HG02759 (cell line): Measurements from ENCODE around the gene ARRDC3.
"Not testable (repeated sequence)": the region's sequence is repeated elsewhere in the genome, so short reads cannot be mapped to it uniquely, and the experiment has no call there.

Source experiments
- ATAC-seq: cut with Tn5 transposase; IDR thresholded peaks from one replicate; pipeline ENCODE4 v1.9.1; 2021; ENCODE audit warnings: mild to moderate bottlenecking, moderate library complexity; ENCODE audit not compliant: unreplicated experiment

The ARRDC3 gene, protein sequence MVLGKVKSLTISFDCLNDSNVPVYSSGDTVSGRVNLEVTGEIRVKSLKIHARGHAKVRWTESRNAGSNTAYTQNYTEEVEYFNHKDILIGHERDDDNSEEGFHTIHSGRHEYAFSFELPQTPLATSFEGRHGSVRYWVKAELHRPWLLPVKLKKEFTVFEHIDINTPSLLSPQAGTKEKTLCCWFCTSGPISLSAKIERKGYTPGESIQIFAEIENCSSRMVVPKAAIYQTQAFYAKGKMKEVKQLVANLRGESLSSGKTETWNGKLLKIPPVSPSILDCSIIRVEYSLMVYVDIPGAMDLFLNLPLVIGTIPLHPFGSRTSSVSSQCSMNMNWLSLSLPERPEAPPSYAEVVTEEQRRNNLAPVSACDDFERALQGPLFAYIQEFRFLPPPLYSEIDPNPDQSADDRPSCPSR

DNA sequence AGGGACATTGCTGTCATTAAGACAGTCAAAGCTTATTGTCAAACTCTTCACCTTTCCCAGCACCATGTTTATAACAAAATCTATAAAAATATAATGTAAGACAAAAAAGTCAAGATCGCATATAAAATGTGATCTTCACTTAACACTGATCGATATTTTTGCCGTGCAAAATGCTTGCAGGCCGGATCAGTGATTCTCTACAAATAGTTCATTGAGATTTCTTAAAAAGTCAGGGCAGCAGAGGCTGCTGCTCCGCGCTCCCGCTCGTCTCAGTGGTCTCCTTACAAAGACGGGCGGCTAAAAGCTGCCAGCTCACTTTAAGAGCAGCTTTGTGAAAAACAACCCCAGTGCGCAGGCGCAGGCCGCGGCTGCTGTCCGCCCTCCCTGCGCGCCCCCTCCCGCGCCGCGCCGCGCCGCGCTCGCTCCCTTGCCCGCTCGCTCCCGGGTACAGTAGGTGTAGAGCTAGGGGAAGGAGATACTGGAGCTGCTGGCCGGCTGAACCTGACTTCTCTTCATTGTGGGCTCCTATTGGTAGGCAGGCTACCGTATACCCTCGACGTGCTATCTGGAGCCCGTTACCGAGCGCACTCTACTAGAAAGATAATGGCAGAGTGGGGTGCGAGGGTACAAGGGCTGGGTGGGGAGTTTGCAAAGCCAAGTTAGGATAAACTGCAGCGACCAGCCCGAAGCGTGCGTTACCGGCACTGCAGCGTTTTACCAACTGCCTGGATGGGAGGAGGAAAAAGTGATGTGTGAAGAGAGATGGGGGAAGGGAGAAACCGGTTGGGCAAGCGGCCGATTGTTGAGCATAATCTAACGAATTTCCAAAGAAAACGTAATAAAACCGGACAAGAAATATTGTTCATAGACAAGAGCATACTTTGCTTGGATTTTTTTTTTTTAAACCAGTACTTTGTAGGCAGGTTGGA lies at the start of gene ARRDC3:
TSS of gene ARRDC3 (minus strand) at position 291 of the 929 bp plus-strand sequence. CDS start at position 66, 225 bp downstream.
- peak; percentile 54 for ATAC-seq

DNA sequence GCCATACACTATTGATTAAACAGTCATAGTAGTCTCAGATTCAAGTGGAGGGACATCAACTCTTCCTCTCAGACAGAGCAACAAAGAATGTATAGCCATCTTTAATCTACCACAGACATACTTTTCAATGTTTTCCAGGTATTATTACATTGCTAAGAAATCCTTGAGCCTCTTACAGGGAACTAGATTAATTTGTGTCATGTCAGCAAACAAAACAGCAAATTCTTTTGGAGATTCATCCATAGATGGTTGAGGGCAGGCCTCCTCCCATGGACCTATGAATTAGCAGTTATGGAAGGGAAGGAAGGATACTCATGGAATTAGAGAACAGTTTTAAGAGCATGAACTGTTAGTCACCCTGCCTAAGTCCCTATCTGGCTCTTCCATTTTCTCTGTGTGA lies 47.8 kb upstream of the ARRDC3 start:
- ATAC-seq: no peak

DNA sequence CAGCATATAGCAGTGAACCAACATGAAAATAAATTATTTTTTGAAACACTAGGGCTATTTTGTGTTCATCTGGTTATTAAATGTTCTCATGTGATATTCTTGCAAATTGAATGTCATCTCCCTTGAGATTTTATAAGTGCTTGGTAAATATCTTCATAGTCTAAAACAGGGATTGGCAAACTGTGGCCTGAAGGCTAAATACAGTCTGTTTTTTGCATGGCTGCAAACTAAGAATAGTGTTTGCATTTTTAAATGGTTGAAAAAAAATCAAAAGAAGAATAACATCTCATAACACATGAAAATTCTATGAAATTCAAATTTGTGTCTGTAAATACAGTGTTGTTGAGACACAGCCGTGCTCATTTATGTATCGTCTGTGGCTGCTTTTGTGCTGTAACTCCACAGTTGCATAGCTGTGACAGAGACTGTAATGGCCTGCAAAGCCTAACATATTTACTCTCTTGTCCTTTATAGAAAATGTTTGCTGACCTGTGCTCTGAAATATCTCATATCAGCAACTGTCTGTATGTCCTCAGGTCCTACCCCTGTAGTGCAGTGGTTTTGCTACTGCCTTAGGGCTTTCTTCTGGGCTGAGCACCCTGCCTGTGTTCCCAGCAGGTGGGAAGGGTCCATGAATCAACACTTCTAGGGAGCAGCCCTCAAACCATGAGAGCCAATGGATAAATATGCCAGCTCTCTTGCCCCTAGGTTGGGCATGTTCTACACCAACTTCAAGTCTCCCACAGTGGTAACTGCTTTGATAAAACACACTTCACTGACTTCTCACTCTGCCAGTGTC lies 41.7 kb upstream of the ARRDC3 start:
- no peak for ATAC-seq

DNA sequence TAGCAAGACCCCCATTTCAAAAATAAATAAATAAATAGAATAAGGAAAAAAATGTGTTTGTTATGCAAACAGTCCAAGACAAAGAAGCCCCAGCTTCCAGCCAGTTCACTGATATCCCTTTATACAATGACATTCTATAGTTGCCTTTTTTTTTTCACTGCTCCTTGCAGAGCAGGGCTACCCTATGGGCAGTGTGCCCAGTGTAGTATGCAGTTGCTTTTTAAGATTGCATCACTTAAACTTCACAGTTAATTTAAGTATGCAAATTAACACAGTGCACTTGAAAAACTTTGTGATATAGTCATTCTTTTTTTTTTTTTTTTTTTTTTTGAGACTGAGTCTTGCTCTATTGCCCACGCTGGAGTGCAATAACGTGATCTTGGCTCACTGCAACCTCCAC lies 40.8 kb upstream of the ARRDC3 start:
- ATAC-seq: no peak

DNA sequence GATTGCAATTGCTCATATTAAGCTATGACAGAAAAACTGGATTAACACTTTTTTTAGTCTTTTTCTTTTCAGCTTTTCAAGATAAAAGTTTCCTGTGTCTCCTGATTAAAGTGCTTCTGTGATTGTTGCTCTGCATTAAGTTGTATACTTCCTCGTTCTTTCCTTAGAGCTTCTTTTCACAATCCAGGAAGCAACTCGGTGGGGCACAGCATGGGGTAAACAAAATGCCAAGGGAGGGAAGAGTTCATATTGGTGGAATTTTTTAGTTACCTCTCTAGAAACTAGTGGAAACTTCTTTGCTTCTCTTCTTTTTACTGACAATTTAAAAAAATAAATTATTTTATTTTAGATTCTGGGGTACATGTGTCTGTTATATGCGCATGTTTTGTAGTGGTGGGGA lies 37.8 kb upstream of the ARRDC3 start:
- no peak for ATAC-seq

DNA sequence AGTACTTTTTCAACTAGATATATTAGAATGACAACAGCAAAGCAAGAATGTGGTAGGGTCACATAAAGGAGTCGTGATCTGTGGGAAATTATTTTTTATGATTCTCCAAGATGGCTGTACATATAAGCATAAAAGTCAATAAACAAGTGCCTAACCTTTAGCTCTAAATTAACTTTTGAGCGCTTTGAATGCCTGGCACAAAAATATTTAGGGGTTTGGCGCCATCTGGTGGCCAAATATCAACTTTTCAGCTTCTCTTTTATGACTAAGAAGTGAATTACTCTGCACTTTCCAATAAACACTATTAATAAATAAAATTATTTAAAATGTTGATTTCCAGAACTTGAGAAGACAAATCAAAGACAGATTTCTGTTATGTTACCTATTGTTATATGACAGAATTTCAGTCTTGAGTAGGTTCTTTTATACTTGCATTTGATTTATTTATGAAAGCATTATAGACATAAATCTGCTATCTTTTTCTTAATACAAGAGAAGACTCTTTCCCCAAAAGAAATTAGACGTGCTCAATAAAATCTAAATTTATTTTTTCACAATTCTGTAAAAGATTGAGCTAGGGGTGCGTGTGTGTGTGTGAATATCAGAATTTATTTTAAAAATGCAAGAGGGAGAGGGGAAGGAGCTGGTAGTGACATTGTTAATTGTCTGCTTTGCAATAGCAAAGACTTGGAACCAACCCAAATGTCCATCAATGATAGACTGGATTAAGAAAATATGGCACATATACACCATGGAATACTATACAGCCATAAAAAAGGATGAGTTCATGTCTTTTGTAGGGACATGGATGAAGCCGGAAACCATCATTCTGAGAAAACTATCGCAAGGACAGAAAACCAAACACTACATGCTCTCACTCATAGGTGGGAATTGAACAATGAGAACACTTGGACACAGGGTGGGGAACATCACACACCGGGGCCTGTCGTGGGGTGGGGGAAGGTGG lies 36.7 kb upstream of the ARRDC3 start:
- ATAC-seq: peak; percentile 57

DNA sequence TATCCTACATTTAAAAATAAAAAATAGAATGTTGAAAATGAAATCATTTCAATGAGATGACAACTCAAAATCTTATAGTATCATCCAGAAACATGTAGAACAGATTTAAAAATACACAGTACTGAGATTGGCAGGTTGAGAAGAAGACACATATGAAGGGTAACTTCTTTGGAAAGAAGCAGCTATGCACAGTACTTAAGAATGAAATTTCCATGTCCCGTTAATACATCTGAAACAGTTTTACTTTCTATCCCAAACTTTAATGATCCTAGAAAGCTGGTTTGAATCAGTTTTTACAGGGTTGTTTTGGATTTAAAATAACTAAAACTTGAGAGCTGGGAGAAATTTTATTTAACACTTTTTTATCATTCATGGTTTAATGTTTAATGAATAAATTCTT lies 36.0 kb upstream of the ARRDC3 start:
- no peak for ATAC-seq

DNA sequence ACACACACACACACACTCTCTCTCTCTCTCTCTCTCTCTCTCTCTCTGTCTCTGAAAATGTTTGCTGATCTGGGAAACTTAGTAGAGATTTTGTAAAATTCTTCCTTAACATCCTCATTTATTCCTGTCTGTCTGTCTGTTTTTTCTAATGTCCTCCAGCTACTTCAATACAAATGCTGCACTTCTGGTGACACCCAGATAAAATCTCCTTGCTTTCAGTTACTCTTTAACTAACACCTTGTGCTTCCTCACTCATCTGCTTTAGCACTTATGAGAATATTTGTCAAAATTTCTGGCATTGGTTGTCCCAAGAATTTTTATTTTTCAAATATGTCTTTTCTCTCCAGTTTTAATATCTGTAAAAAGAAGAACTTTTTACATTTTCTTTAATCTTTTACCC lies 35.0 kb upstream of the ARRDC3 start:
- no peak for ATAC-seq

DNA sequence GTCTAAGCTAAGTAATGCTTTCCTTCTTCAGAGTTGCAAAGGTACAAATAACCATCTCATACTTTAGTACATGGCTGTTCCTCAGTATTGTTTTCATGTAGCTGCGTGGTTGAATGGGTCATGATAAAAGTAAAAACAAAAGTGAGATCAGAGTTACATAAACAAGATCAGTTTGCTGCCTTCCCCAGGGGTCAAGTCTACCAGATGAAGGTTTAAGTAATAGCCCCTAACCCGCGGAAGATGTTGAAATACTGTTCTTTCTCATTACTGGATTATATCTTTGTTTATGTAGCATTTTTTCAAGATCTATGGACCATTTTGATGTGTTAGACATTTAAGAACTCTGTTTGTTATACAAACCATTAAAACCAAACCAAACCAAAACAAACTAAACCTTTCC lies 34.1 kb upstream of the ARRDC3 start:
- ATAC-seq: no peak

DNA sequence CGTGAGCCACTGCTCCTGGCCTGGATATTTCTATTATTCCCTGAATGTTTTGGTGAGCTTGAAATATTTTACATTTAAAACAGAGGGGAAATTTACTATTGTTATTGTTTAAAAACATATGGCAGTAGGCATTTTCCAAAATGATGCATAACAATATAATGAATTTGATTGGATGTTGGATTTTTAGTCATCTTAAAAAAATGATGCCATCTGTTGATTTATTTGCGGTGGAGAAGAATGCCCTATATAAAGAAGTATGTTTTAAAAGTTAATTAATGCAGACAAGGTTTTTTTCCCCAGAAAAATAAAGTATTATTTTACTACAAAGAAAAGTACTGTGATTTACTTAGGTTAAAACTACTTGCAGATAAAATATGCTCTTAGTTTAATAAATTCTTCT lies 33.4 kb upstream of the ARRDC3 start:
- no peak for ATAC-seq

DNA sequence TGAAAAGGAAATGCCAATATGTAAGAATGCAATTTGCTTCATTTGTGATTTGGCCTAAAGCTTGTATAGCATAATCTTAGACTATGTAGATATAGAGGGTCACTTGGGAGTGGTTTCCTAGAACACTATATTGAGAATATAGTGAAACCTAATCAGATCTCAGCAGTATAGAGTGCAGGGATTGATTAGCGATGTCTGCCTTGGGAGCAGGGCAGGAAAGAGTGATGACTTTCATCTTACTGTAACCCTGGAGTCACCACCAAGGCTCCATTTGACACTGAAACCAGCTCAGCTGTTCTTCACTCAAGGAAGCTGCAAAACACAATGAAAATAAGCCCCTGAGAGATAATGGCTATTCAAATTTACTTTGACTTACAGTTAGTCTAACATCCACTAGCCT lies 26.2 kb upstream of the ARRDC3 start:
- ATAC-seq: no peak

DNA sequence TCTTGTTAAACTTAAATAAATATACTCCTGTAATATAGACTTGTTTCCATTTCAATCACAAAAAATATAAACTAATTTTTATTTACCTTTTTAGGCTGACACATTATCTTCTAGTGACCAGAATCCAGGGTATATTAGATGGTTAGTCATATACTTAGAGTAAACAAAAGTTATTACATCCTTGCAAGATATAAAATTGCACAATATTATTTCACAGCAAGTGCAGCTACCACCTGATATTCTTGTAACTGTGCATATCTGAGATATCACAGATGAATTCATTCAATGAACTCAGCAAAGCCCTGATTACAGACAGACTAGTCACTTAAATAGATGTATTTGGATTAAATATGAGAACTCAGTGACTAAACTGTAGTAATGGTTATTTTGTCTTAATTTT lies 25.6 kb upstream of the ARRDC3 start:
- no peak for ATAC-seq

DNA sequence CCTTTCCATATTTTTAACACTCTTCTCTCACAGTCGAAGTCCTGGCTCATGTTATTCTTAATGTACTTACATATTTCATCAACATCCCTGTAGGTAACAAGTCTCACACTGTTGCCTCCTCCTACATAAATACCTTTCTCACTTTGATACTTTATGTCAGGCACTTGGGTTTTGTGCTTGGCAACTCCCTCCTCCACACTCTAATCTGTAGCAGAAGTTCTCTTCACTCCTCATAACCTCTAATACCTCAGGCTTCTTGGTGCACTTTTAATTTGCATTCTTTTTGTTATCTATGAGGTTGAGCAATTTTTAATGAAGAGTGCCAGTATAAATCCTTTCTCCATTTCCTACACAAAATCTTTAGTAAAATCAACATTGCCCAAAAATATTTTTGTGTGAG lies 24.1 kb upstream of the ARRDC3 start:
- no peak for ATAC-seq

DNA sequence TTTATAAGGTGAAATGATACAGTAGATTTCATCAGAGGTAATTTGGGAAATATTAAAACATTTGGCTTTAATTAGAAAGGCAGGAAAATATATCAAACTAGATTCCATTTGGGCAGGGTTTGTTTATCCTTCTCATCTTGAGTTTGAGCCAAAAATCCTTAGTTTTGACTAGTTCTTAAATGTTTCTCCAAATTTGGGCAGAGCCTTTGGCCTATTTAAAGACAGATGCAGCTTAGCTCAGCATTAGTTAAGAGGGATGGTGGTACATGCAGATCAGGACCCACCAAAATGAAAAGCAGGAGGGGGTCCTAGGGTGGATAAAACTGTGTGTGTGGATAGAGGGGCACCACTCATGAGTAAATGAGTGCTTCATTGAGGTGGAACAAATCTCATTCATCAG lies 20.3 kb upstream of the ARRDC3 start:
- ATAC-seq: no peak

DNA sequence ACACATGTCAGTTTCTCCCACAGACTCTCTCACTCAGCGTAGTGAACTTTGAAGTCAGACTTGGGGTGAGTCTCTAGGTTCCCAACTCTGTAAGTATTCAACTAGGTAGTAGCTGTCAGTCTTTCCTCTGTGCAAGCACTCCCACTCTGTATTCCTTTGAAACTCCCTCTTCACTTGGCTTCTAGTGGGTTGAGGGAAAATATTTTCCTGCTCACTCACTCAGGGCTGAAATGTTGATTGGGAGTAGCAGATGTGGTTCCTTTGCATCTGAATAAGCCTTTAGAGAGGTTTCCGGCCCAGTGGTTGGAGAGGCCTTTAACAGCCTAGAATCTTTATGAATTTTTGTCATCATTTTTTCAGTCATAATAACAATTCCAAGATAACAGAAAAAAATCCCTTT lies 18.1 kb upstream of the ARRDC3 start:
- no peak for ATAC-seq

DNA sequence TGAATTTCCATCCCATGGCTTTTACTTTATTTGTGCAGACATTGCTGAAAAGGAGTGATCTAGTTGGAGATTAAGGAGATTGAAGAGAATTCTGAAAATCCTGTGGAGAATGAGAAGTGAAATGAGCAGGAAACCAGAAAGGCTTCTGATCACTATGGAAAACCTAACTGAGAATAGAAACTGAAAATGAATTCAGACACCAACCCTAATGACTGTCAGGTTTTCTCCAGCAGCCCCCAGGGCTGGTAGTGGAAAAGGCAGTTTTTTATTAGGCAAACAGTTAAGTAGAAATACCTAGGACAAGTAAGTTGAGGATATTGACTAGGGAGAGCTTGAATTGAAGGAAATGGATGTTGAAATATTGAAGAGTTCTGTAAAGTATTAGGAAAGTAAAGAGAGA lies 14.7 kb upstream of the ARRDC3 start:
- no peak for ATAC-seq

DNA sequence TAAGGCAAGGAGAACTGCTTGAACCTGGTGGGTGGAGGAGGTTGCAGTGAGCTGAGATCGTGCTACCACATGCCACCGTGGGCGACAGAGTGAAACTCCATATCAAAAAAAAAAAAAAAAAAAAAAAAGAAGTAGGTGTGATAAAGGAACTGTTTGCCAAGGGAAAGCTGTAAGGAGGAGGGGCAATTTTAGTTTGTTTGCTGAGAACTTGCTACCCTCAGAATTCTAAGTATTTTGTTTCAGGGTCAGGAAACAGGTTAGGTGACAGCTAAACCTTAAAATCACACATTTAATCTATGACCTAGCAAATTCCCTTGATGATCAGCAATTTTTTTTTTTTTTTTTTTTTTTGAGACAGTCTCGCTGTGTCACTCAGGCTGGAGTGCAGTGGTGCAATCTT lies 7.2 kb upstream of the ARRDC3 start:
- no peak for ATAC-seq

DNA sequence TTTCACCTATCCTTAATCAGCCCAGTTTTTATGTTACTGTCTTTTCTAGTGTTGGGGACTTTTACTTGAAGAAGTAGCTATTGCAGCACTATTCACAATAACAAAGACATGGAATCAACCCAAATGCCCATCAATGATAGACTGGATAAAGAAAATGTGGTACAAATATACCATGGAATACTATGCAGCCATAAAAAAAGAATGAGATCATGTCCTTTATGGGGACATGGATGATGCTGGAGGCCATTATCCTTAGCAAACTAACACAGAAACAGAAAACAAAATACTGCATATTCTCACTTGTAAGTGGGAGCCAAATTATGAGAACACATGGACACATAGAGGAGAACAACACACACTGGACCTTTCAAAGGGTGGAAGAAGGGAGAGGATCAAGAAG lies 6.4 kb upstream of the ARRDC3 start:
- ATAC-seq: not testable (repeated sequence)

DNA sequence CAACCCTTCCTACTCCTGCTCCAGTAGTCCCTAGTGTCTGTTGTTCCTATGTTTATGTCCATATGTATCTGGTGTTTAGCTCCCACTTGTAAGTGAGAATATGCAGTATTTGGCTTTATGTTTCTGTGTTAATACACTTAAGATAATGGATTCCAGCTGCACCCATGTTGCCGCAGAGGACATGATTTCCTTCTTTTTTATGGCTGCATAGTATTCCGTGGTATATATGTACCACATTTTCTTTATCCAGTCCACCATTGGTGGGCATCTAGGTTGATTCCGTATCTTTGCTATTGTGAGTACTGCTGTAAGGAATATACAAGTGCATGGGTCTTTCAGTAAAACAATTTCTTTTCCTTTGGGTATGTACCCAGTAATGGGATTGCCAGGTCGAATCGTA lies 5.2 kb upstream of the ARRDC3 start:
- no peak for ATAC-seq

DNA sequence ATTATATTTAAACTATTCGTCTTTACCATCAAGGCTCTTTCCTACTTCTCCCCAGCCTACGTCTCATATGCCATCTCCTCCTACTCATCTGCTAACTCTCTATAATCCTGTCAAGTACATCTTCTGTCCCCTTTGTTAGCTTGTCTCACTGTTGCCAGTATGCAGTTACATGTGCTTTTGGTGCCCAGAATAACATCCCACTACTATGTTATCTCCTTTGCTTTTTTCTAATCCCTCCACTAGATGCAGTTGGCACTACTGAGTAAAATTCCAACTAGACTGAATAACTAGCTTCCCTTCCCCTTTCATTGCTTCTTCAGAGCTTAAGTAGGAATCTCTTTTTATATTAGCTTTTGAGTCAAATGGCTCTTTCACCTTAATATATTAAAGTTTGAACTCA lies 3.0 kb upstream of the ARRDC3 start:
- no peak for ATAC-seq
